Prostate gland (tissue), 2 donors: ENCODE data around the gene LMF2.

ENCODE experiments used
- POLR2A ChIP-seq: fragments of 450-650 bp; IDR thresholded peaks from one replicate; pipeline ENCODE4 v1.6.1; 2016; ENCODE audit warnings: antibody characterized with exemption, mild to moderate bottlenecking
- TF ChIP-seq, protein P1 (sequence below), 4 experiments: fragments of 200-600 bp in 2 of 4; fragments of 450-650 bp in 2 of 4; sonication (generic) in 2 of 4; IDR thresholded peaks; 1 replicate in 3 of 4; 2 replicates in 1 of 4; pipeline ENCODE4 v1.5.1; 2016 to 2019; ENCODE audit warnings: antibody characterized with exemption in 4 of 4, mild to moderate bottlenecking in 2 of 4, moderate library complexity in 2 of 4

DNA sequence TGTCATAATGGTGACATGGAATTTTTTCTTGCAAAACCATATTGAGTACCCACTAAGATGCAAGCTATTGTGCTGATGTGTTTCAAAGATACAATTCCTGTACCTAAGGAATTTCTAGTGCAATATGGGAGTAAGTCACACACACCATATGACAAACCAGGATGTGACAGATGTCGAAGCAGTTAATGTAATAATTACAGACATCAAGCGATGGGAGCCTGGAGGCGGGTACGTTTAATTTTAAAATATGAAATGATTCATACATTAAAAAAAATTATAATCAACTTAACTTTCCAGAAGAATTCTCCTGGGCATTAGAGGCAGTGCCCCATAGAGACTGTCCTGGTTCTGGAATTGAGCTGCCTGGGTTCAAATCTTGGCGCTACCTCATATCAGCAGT, 49.2 kb upstream of the LMF2 start:
- TF ChIP-seq, protein P1, sequence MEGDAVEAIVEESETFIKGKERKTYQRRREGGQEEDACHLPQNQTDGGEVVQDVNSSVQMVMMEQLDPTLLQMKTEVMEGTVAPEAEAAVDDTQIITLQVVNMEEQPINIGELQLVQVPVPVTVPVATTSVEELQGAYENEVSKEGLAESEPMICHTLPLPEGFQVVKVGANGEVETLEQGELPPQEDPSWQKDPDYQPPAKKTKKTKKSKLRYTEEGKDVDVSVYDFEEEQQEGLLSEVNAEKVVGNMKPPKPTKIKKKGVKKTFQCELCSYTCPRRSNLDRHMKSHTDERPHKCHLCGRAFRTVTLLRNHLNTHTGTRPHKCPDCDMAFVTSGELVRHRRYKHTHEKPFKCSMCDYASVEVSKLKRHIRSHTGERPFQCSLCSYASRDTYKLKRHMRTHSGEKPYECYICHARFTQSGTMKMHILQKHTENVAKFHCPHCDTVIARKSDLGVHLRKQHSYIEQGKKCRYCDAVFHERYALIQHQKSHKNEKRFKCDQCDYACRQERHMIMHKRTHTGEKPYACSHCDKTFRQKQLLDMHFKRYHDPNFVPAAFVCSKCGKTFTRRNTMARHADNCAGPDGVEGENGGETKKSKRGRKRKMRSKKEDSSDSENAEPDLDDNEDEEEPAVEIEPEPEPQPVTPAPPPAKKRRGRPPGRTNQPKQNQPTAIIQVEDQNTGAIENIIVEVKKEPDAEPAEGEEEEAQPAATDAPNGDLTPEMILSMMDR (IDR thresholded peaks at IDR 0.05) = no peak
- no peak for TF ChIP-seq POLR2A
